Islet of Langerhans (tissue), 1 donor: ENCODE data around the gene APBA3.
"Not testable (repeated sequence)": the region's sequence is repeated elsewhere in the genome, so short reads cannot be mapped to it uniquely, and the experiment has no call there.

ENCODE experiments used
- FAIRE-seq: peaks from one replicate; lab custom pipeline; 2011; peaks lifted over from hg19 to GRCh38; lab: Jason Lieb, UNC

APBA3 gene

GRCh38 chr19:3770136-3770999 lies 8.9 kb upstream of the APBA3 start:
- FAIRE-seq = no peak

DNA sequence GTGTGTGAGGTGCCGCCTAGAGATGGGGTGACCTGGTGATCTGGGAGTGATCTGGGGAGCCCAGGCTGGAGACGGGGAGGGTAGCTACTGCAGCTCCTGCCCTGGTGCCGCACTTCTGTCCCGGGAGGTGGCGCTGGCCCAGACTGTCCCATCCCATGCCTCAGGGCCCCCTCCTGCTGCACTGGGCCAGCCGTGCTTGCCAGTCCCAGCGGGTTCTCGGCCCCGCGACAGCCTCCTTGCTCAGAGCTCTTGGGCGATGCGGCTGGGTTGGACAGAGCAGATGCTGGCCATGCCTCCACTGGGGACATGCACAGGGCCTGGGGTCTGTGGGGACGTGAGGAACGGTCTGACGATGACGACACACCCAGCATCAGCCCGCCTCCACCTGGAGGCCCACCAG lies 8.0 kb upstream of the APBA3 start:
- FAIRE-seq = no peak

DNA sequence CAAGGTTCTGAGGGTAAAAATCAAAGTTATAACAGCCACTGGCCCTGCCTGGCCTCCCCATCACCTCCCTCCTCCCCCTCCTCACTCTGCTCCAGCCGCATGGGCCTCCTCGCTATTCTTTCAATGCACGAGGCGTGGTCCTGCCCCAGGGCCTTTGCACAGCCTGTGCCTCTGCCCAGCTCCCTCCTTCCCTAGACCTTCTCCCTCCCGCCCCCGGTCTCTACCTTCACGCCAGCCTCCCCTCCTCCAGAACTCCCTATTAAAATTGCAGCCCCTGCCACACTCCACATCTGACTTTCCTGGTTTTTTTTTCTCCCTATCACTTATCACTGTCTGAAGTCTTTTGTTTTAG lies 7.2 kb upstream of the APBA3 start:
- no peak for FAIRE-seq

DNA sequence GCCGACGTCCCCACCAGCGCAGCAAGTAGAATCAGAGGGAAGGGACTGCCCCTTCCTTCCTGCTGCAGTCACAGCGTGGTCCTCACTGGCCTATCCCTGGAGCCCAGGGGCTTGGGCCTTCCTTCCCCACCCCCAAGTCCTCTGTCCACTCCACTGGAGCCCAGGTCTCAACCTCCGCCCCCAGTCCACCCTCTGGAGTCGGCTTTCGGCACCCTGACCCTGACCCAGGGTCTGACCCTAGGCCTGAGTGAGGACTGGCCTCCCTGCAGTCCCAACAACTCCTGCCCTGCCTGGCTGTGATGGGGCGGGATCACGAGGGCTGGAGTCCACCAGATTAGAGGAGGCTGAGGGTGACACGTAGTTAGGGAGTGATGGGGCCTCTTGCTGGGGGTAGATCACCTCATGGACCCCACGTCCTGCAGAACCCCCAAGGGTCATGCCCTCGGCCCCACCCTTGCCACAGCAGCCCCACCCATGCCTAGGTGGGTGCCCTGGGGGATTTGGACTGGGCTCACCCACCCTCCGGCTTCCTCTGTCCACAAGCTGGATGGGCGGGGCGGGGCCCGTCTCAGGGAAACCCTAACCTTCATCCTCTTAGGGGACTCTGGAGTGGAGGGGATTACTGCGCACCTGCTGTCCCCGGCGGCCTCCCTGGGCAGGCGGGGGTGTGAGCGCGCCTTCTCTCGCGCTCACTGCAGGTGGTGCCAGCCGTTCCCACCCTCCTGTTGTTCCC lies 6.7 kb upstream of the APBA3 start:
- no peak for FAIRE-seq

DNA sequence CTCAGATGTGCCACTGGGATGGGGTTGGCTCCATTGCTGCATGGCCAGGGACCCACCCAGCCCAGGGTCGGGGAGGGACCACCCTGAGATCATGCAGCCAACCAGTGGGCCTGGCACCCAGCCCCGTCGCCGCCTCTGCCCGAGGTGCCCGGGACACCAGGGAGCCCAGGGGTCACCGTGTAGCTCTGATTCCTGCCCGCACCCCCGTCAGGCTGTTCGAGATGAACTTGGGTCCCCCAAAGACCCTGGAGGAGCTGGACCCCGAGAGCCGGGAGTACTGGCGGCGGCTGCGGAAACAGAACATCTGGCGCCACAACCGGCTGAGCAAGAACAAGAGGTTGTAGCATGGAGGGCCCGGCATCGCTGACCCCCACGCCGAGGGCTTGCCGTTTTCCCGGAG lies 5.6 kb upstream of the APBA3 start:
- FAIRE-seq = no peak

DNA sequence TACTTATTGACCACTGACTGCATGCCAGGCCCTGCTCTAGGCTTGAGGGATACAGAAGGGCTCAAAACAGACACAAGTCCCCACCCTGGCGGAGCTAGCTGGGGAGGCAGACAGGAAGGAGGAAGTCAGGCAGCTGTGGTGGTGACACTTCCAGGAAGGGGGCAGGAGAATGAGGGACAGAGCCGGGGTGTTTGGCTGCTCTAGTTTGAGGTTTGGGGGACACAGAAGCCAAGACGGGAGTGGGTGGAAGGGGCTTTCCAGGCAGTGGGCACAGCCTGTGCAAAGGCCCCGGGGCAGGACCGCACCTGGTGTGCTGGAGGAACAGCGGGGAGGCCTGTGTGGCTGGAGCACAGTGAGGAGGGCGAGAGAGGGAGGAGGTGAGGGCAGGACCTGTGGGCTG lies 5.0 kb upstream of the APBA3 start:
- no peak for FAIRE-seq

GRCh38 chr19:3765757-3766156 lies 4.3 kb upstream of the APBA3 start:
- FAIRE-seq = not testable (repeated sequence)

GRCh38 chr19:3765121-3765520 lies 3.6 kb upstream of the APBA3 start:
- no peak for FAIRE-seq

DNA sequence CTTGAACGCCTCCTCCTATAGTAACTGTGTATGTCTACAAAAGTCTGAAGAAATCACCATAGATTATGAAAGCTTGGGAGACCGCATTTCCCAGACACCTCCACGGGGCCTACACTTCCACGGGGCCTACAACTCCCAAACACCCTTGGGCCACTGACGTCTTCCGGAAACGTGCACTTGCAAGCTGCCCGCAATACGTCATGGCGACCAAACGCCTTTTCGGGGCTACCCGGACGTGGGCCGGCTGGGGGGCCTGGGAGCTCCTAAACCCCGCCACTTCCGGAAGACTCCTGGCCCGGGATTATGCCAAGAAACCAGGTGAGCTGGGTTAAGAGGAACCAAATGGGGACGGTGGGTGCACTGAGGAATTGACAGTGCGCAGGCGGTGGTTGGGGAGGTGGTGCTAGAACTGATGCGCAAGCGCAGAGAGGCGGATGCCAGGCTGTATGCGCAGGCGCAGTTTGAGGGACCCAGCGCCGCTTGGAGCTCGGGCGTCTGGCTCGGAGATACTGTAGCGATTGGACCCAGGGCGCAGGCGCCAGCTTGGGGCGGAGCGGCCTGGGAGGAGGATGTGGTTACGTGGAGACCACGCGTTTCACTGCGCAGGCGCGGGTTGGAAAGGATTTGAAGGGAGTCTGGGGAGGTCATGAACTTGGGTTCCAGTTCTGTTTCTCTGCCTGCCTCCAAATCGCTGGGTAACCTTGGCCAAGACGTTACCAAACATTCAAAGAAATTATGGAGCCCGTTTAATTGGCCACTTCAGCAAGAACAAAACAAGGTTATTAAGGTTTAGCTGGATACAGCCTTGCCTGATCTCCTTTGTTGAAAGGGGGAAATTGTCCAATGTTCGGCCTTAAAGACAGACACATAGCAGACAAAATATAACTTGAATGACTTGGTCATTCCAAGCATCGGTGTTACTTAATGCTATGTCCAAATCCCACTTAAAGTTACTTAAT lies 1.3 kb upstream of the APBA3 start, which contains the start of gene MRPL54:
TSS of gene MRPL54 (plus strand) at position 182 of the 959 bp plus-strand sequence. CDS start at position 201, 19 bp downstream.
- FAIRE-seq = peak; percentile 96

DNA sequence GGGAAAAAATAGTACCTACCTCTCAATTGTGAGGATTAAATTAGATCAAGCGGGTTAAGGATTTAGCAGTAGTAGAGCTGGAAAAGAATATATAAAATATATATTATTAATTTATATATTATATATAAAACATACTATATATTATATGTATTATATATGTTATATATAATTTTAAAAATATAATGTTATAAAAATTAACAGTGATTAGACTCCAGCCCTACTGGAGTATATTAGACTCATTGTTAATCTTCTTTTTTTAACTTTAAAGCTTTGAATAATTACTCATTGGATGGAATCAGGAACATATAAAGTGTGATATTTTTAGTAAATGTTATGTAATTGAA lies 610 bp upstream of the APBA3 start:
- no peak for FAIRE-seq

DNA sequence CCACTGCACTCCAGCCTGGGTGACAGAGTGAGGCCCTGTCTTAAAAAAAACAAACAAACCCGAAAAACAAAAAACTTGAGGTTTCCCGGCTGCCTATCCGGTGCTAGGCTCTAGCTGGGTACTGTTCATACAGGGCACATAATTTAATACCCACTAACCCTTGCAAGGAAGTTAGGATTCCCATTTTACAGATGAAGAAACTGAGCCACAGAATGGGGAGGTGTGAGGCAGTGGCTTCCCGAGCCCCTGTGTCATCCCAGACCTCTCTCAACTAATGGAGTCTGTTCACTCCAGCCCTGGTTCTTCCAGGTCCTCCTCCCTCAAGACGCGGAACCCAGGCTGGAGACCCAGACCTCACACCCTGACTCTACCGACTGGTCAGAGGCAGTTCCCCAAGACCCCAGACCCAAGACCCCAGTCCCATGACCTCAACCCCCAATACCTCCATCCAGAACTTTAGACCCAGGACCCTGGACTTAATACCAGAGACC lies 576 bp downstream of the APBA3 start:
- no peak for FAIRE-seq

- FAIRE-seq = no peak
Observed at GRCh38 chr19:3759482-3760254, 1.8 kb downstream of the APBA3 start.

- FAIRE-seq = not testable (repeated sequence)
Observed at GRCh38 chr19:3758297-3758696, 3.2 kb downstream of the APBA3 start.

- not testable (repeated sequence) for FAIRE-seq
Observed at GRCh38 chr19:3757705-3758104, 3.8 kb downstream of the APBA3 start.

GRCh38 chr19:3753631-3754410 lies 7.7 kb downstream of the APBA3 start:
- FAIRE-seq = no peak

GRCh38 chr19:3752492-3752891 lies 9.0 kb downstream of the APBA3 start:
- FAIRE-seq = no peak

GRCh38 chr19:3751236-3751635 lies 10.3 kb downstream of the APBA3 start:
- no peak for FAIRE-seq

DNA sequence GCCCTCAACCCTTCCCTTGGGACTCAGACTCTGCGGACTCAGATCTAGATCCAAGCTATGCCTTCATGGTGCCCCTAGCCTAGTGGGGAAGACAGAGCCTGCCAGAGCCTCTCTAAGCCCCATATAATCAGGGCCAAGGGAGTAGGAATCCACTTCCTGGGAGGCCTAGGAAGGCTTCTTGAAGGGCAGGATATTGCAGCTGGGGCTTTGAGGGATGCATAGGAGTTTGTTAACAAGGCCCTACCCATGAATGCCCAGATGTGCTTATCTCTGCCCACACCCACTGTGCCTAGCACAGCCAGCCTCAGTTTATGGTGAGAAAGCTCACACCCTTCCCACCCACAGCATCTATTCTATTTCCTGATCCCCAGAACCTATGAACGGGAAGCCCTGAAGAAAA lies 11.3 kb downstream of the APBA3 start:
- FAIRE-seq = no peak

DNA sequence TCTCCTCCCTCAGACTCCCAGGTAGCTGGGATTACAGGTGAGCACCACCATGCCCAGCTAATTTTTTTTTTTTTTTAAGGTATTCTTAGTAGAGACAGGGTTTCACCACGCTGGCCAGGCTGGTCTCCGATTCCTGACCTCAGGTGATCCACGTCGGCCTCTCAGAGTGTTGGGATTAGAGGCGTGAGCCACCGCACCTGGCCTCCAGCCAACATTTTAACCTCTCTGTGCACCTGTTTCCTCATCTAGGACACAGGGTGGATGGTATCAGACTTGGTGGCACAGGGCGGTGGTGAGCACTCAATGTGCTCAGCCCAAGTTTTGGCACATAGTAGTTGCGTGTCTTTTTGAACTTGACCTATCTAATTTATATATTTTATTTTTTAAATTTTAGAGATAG lies 12.5 kb downstream of the APBA3 start:
- no peak for FAIRE-seq

DNA sequence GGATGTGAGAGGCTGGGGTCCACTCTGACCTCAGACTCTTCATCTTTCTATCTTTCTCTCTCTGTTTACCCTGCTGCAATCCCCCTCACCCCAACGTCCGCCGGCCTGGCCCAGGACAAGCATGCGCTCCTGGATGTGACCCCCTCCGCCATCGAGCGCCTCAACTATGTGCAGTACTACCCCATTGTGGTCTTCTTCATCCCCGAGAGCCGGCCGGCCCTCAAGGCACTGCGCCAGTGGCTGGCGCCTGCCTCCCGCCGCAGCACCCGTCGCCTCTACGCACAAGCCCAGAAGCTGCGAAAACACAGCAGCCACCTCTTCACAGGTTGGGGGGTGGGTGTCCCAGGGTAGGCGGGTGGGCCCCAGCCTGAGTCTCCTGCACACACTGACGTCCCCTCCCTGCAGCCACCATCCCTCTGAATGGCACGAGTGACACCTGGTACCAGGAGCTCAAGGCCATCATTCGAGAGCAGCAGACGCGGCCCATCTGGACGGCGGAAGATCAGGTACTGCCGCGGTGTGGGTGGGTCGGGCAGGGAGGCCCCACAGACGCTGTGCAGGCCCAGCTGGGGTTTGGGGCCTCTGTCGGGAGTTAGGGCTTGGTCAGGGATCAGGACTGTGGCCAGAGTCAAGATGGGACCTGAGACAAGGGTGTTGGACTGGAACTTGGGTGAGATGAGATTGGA lies 15.0 kb downstream of the APBA3 start:
- no peak for FAIRE-seq
